ENCODE measurements around the gene NRXN2. TPM values are rescaled to one million over a fixed set of nuclear protein-coding genes. Genes with fewer than 3 reads are reported as not detected.

The NRXN2 gene
- total and polyA plus RNA-seq, 2 of the 13 experiments (the other 11 are each of a cell fraction or from before 2014, with no cell fraction given) = not detected

DNA sequence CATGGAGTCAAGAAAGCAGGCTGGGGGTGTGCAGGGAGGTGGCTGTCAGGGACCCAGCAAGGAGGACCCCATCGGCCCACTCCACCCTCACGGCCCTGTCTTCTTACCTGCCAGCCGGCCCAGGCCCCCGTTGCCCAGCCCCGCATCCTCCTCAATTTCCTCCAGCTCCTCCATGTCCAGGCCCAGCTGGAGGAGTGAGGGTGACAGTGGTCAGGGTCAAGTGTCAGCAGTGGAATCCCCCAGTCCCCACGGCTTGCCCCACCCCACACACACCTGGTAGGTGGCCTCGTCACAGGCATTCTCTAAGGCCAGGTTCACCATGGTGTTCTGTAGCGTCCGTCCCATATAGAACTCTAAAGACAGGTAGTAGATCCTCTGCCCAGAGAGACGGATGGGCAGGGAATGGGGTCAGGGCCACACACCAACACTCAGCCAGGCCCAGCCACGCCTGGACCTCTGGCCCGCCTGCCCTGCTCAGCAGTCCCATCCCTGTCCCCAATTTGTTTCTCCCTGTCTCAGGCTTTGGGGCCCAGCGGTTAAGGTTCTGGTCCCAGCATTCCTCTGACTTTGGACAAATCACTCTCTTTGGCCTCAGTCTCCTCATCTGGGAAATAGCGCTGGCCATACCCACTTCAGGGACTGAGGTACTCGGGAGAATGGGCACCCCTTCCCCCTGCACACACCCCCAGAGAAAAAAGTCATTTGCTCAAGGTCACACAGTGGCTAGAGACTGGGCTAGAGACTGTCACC lies 35.5 kb upstream of the NRXN2 start:
- ATAC-seq (peak; percentile 1; the same call in 1 of the 3 replicates), FAIRE-seq (no peak)

DNA sequence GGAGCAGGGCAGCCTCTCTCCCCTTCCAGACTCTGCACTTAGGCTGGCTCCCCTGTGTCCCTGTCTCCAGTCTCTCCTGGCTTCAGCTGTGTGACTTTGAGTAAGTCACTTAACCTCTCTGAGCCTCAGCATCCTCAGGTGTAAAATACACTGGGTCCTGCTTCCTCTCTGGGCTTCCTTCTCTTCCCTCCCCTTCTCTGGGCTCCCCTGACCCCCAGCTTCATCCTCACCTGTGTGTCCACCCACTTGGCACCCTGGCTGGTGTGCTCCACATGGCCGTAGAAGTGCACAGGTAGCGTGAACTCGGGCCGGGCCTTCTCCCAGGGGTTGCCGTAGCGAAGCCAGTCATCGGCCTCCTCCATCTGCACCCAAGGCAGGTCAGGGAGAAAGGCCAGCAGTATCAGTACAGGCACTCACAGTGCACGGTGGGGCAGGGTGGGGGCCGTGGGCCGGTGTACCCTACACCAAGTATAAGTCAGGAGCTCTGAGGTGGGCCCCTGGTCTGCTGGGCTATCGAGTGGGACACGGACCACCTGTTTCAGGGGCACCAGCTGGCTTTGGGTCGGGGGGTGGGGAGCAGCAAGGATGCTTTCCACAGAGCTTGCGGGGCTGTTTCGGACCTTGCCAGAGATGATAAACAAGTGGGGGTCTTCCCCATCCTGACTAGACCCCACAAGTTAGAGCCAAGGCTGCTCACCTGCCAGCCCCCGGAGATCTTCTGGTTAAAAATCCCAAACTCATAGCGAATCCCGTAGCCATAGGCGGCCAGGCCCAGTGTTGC lies 34.7 kb upstream of the NRXN2 start:
- POLR2A ChIA-PET = interaction anchor here (0.6 to 1.3 kb wide), 2 partner anchors 10 to 55 kb away, joined by 3 read pairs; no protein-coding TSS in a partner anchor
- CTCF ChIA-PET (ENCODE audit: low intra/inter-chr PET ratio, low total read pairs) = no interaction called here
- Histone ChIP-seq H4K20me1 (ENCODE audit: insufficient read depth, low read length) (peaks cover 7% of the 10 kb centered on the region; the same call in 1 of the 2 replicates), H3K9me3 (ENCODE audit: low read length) (no peaks in the 10 kb centered on the region), H3K4me3 (replicated peaks in 1 of 3; ENCODE audit: insufficient read depth in 1 of 3, low read depth in 2 of 3, low read length in 3 of 3) (no peak overlapping the region), H3K79me2 (ENCODE audit: insufficient read depth, low read length) (no peaks in the 10 kb centered on the region), H3K9ac (ENCODE audit: insufficient read depth, low read depth, low read length) (no peak overlapping the region), H3K4me2 (ENCODE audit: low read depth, low read length) (no peak overlapping the region), H3K36me3 (replicated peaks in 1 of 2; ENCODE audit: control insufficient read depth in 1 of 2, insufficient read depth in 2 of 2, low read length in 2 of 2) (0 out of 5 replicates have a peak, but pooled peaks cover 0 to under 1% of the 10 kb centered on the region in 2 experiments), H3K27ac (ENCODE audit: extremely low read length, insufficient read depth, low read length) (no peak overlapping the region), H2AFZ (ENCODE audit: low read length) (no peak overlapping the region), H3K27me3 (ENCODE audit: control insufficient read depth in 1 of 2, insufficient read depth in 2 of 2, low read length in 2 of 2) (peaks cover 3 to 15% of the 10 kb centered on the region in 2 experiments; a peak in 3 of 5 replicates), H3K4me1 (ENCODE audit: insufficient read depth, low read length) (peaks cover 39% of the 10 kb centered on the region)
- intact Hi-C loops (cut with micrococcal nuclease; ENCODE audit: unreplicated experiment) = no loop called here
- in situ Hi-C loops (cut with HindIII; ENCODE audit: extremely low pct_ligation_motif_present, low pct_unique_long_range_greater_than_20kb) = no loop called here
- ATAC-seq (no peak), FAIRE-seq (no peak), DNase-seq (ENCODE audit: low spot score) (no peak)
- TF ChIP-seq MEF2D (CRISPR knock-in tag; IDR thresholded peaks at IDR 0.05) (no peak), ZMYM3 (CRISPR knock-in tag; IDR thresholded peaks at IDR 0.05) (peak; percentile 50; the same call in 1 of the 2 replicates), ZNF768 (CRISPR knock-in tag; IDR thresholded peaks at IDR 0.05) (peak; percentile 97)
- TF ChIP-seq, protein P1, sequence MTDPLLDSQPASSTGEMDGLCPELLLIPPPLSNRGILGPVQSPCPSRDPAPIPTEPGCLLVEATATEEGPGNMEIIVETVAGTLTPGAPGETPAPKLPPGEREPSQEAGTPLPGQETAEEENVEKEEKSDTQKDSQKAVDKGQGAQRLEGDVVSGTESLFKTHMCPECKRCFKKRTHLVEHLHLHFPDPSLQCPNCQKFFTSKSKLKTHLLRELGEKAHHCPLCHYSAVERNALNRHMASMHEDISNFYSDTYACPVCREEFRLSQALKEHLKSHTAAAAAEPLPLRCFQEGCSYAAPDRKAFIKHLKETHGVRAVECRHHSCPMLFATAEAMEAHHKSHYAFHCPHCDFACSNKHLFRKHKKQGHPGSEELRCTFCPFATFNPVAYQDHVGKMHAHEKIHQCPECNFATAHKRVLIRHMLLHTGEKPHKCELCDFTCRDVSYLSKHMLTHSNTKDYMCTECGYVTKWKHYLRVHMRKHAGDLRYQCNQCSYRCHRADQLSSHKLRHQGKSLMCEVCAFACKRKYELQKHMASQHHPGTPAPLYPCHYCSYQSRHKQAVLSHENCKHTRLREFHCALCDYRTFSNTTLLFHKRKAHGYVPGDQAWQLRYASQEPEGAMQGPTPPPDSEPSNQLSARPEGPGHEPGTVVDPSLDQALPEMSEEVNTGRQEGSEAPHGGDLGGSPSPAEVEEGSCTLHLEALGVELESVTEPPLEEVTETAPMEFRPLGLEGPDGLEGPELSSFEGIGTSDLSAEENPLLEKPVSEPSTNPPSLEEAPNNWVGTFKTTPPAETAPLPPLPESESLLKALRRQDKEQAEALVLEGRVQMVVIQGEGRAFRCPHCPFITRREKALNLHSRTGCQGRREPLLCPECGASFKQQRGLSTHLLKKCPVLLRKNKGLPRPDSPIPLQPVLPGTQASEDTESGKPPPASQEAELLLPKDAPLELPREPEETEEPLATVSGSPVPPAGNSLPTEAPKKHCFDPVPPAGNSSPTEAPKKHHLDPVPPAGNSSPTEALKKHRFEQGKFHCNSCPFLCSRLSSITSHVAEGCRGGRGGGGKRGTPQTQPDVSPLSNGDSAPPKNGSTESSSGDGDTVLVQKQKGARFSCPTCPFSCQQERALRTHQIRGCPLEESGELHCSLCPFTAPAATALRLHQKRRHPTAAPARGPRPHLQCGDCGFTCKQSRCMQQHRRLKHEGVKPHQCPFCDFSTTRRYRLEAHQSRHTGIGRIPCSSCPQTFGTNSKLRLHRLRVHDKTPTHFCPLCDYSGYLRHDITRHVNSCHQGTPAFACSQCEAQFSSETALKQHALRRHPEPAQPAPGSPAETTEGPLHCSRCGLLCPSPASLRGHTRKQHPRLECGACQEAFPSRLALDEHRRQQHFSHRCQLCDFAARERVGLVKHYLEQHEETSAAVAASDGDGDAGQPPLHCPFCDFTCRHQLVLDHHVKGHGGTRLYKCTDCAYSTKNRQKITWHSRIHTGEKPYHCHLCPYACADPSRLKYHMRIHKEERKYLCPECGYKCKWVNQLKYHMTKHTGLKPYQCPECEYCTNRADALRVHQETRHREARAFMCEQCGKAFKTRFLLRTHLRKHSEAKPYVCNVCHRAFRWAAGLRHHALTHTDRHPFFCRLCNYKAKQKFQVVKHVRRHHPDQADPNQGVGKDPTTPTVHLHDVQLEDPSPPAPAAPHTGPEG (CRISPR knock-in tag; IDR thresholded peaks at IDR 0.05) = no peak
- 65% methylated on average over 12 of the region's 19 CpGs for WGBS (ENCODE audit: low lambda C conversion rate)
- no TSS peak for BruUV-seq (replicated peaks)

More for the DNA sequence above, 35.5 kb upstream of the NRXN2 start:
- no peak overlapping the region for H3K9ac ChIP-seq (ENCODE audit: insufficient read depth, low read depth, low read length)
- H3K27me3 ChIP-seq (ENCODE audit: control insufficient read depth in 1 of 2, insufficient read depth in 2 of 2, low read length in 2 of 2) = peaks cover 3 to 15% of the 10 kb centered on the region in 2 experiments; a peak in 3 of 5 replicates
- H3K4me1 ChIP-seq (ENCODE audit: insufficient read depth, low read length) = peaks cover 35% of the 10 kb centered on the region
- peak overlapping the region; percentile 59; the same call in 1 of the 2 replicates for H3K4me2 ChIP-seq (ENCODE audit: low read depth, low read length)
- 67% methylated on average over 7 of the region's 15 CpGs for WGBS (ENCODE audit: low lambda C conversion rate)
- no peak overlapping the region for H2AFZ ChIP-seq (ENCODE audit: low read length)
- ChIA-PET CTCF (ENCODE audit: low intra/inter-chr PET ratio, low total read pairs) (no interaction called here), POLR2A (interaction anchor here (1.3 to 3.3 kb wide), 2 partner anchors 11 to 21 kb away, joined by 3 to 24 read pairs; partner anchors contain the start of gene SF1)
- H3K9me3 ChIP-seq (ENCODE audit: low read length) = no peaks in the 10 kb centered on the region
- intact Hi-C loops (cut with micrococcal nuclease; ENCODE audit: unreplicated experiment) (no loop called here), in situ Hi-C loops (cut with HindIII; ENCODE audit: extremely low pct_ligation_motif_present, low pct_unique_long_range_greater_than_20kb) (no loop called here)
- H3K27ac ChIP-seq (ENCODE audit: extremely low read length, insufficient read depth, low read length) = no peak overlapping the region
- no TSS peak for BruUV-seq (replicated peaks)
- TF ChIP-seq ZNF629 (CRISPR knock-in tag; conservative IDR thresholded peaks at IDR 0.05) (peak; percentile 71), ZNF766 (CRISPR knock-in tag; IDR thresholded peaks at IDR 0.05; ENCODE audit: borderline replicate concordance) (no peak)
- H4K20me1 ChIP-seq (ENCODE audit: insufficient read depth, low read length) = peaks cover 14% of the 10 kb centered on the region
- H3K36me3 ChIP-seq (replicated peaks in 1 of 2; ENCODE audit: control insufficient read depth in 1 of 2, insufficient read depth in 2 of 2, low read length in 2 of 2) = peaks cover 0 to 8% of the 10 kb centered on the region in 2 experiments; a peak in 1 of 5 replicates
- no peak for DNase-seq (ENCODE audit: low spot score)
- no peaks in the 10 kb centered on the region for H3K79me2 ChIP-seq (ENCODE audit: insufficient read depth, low read length)
- peak overlapping the region in 1 of 3 experiments; percentile 4; a peak in 2 of 6 replicates for H3K4me3 ChIP-seq (replicated peaks in 1 of 3; ENCODE audit: insufficient read depth in 1 of 3, low read depth in 2 of 3, low read length in 3 of 3)
